IPS-NIHi11 (cell line): ENCODE measurements around the gene EVX2.
A peak's percentile ranks its signal among the peaks of the same experiment; 100 is the strongest.

Experiments used
- DNase-seq: peaks from one replicate; pipeline ENCODE4 v3.0.0; 2012; ENCODE audit warnings: mixed read lengths, low spot score

EVX2 gene

GRCh38 chr2:176122052-176122682, 38.4 kb upstream of the EVX2 start:
- no peak for DNase-seq

GRCh38 chr2:176121190-176122051, 37.7 kb upstream of the EVX2 start:
- no peak for DNase-seq

- DNase-seq: no peak
These were observed 36.8 kb upstream of the EVX2 start for GRCh38 chr2:176120364-176121189.

- DNase-seq: no peak
These were observed 35.0 kb upstream of the EVX2 start for GRCh38 chr2:176118601-176119339.

- DNase-seq: no peak
These were observed 34.1 kb upstream of the EVX2 start for GRCh38 chr2:176117823-176118371.

GRCh38 chr2:176117162-176117822, 33.5 kb upstream of the EVX2 start:
- DNase-seq: no peak

- DNase-seq: peak; percentile 79
These were observed 32.4 kb upstream of the EVX2 start, which contains the start of gene HOXD10 for GRCh38 chr2:176115883-176116813. HOXD10 (plus strand) TSS chr2:176116778; CDS start chr2:176116834, 56 bp downstream.

- DNase-seq: no peak
These were observed 31.3 kb upstream of the EVX2 start for GRCh38 chr2:176114930-176115625.

- no peak for DNase-seq
These were observed 30.6 kb upstream of the EVX2 start for GRCh38 chr2:176114120-176114929.

- DNase-seq: no peak
These were observed 28.9 kb upstream of the EVX2 start for GRCh38 chr2:176112375-176113302.

- DNase-seq: no peak
These were observed 28.1 kb upstream of the EVX2 start for GRCh38 chr2:176111846-176112374.

GRCh38 chr2:176111309-176111663, 27.5 kb upstream of the EVX2 start:
- DNase-seq: peak; percentile 70

- DNase-seq: no peak
These were observed 26.9 kb upstream of the EVX2 start for GRCh38 chr2:176110415-176111308.

- DNase-seq: no peak
These were observed 26.2 kb upstream of the EVX2 start for GRCh38 chr2:176109946-176110345.

- DNase-seq: no peak
These were observed 25.6 kb upstream of the EVX2 start for GRCh38 chr2:176109192-176109901.
